Activated naive CD8-positive, alpha-beta T cell treated with anti-CD3 and anti-CD28 coated beads, Interleukin-2, amount 50 U/mL, for 24 hours (primary cell): ENCODE measurements around the gene SLK.

Source experiments
- ATAC-seq: fragments of 150-1000 bp; cut with Tn5 transposase; one replicate; pipeline ENCODE4 v1.10.0; 2021
- DNase-seq: peaks from one replicate; pipeline ENCODE4 v3.0.0; 2021
- H3K27ac Mint-ChIP-seq: one replicate; pipeline ENCODE4 v1.8.0; 2021; ENCODE audit warnings: mild to moderate bottlenecking, mixed read lengths
- H3K27me3 Mint-ChIP-seq: one replicate; pipeline ENCODE4 v1.8.0; 2021; ENCODE audit warnings: mixed read lengths
- H3K36me3 Mint-ChIP-seq: one replicate; pipeline ENCODE4 v1.8.0; 2021; ENCODE audit warnings: low read depth, mixed read lengths
- H3K4me1 Mint-ChIP-seq: one replicate; pipeline ENCODE4 v1.8.0; 2021; ENCODE audit warnings: mixed read lengths
- H3K4me3 Mint-ChIP-seq: one replicate; pipeline ENCODE4 v1.8.0; 2021; ENCODE audit warnings: mild to moderate bottlenecking, moderate library complexity, mixed read lengths
- H3K9me3 Mint-ChIP-seq: one replicate; pipeline ENCODE4 v1.8.0; 2021; ENCODE audit warnings: mixed read lengths

Gene SLK

GRCh38 chr10:103931603-103932002 is 35.3 kb upstream of the SLK start:
- no peaks in the 10 kb centered on the region for H3K9me3 Mint-ChIP-seq
- ATAC-seq (no peak), DNase-seq (no peak)
- H3K36me3 Mint-ChIP-seq, result no peaks in the 10 kb centered on the region
- H3K27me3 Mint-ChIP-seq, result no peaks in the 10 kb centered on the region
- H3K4me1 Mint-ChIP-seq, result no peaks in the 10 kb centered on the region
- no peak overlapping the region for H3K4me3 Mint-ChIP-seq
- H3K27ac Mint-ChIP-seq, result no peak overlapping the region

DNA sequence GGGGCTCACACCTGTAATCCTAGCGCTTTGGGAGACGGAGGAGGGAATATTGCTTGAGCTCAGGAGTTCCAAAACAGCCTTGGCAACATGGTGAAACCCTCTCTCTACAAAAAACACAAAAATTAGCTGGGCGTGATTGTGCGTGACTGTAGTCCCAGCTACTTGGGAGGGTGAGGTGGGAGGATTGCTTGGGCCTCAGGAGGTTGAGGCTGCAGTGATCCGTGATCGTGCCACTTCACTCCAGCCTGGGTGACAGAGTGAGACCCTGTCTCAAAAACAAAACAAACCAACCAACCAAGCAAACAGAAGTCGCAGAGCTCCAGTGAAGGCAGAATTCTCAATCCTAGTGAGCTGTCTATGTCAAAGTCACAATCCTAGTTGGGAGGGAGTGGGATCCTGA is 34.7 kb upstream of the SLK start:
- H3K27me3 Mint-ChIP-seq, result no peaks in the 10 kb centered on the region
- H3K4me1 Mint-ChIP-seq, result no peaks in the 10 kb centered on the region
- H3K9me3 Mint-ChIP-seq, result no peaks in the 10 kb centered on the region
- ATAC-seq (no peak), DNase-seq (no peak)
- H3K36me3 Mint-ChIP-seq, result no peaks in the 10 kb centered on the region
- no peak overlapping the region for H3K27ac Mint-ChIP-seq
- no peak overlapping the region for H3K4me3 Mint-ChIP-seq

GRCh38 chr10:103932971-103933370 is 34.0 kb upstream of the SLK start:
- H3K27me3 Mint-ChIP-seq, result no peaks in the 10 kb centered on the region
- DNase-seq (no peak), ATAC-seq (no peak)
- H3K36me3 Mint-ChIP-seq, result no peaks in the 10 kb centered on the region
- H3K9me3 Mint-ChIP-seq, result no peaks in the 10 kb centered on the region
- H3K27ac Mint-ChIP-seq, result no peak overlapping the region
- no peaks in the 10 kb centered on the region for H3K4me1 Mint-ChIP-seq
- no peak overlapping the region for H3K4me3 Mint-ChIP-seq

DNA sequence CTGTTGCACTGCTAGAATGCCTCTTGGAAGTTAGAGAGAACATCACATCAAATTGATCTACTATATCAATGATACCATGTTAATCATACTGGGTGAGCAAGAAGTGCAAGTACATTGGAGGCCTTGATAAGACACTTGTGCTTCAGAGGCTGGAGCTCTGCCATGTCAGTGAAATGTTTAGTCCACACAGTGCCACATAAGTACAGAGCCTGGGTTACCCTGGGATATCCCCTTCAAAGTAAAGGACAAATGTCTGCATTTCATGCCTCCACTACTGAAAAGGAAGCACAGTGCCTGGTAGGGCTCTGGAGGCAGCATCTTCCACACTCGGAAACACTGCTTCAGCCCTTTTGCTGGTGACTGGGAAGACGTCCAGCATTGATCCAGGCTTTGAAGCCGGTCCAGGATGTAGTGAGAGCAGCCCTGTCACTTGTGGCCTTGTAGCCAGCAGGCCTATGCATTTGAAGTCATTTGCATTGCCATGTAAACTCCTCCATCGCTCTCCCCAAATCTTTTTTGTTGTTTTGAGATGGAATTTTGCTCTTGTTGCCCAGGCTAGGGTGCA is 33.3 kb upstream of the SLK start:
- no peak overlapping the region for H3K4me3 Mint-ChIP-seq
- no peaks in the 10 kb centered on the region for H3K27me3 Mint-ChIP-seq
- no peak for DNase-seq
- no peak overlapping the region for H3K27ac Mint-ChIP-seq
- H3K4me1 Mint-ChIP-seq, result no peaks in the 10 kb centered on the region
- H3K9me3 Mint-ChIP-seq, result no peaks in the 10 kb centered on the region
- H3K36me3 Mint-ChIP-seq, result no peaks in the 10 kb centered on the region
- ATAC-seq, result no peak

- Mint-ChIP-seq H3K27me3 (no peaks in the 10 kb centered on the region), H3K4me1 (no peaks in the 10 kb centered on the region), H3K9me3 (no peaks in the 10 kb centered on the region), H3K4me3 (no peak overlapping the region), H3K27ac (no peak overlapping the region), H3K36me3 (no peaks in the 10 kb centered on the region)
- no peak for ATAC-seq
- DNase-seq, result no peak
Observed at GRCh38 chr10:103934308-103934707, 32.6 kb upstream of the SLK start.

GRCh38 chr10:103936022-103936421 is 30.9 kb upstream of the SLK start:
- no peaks in the 10 kb centered on the region for H3K4me1 Mint-ChIP-seq
- no peaks in the 10 kb centered on the region for H3K36me3 Mint-ChIP-seq
- DNase-seq (no peak), ATAC-seq (no peak)
- H3K4me3 Mint-ChIP-seq, result no peak overlapping the region
- H3K27ac Mint-ChIP-seq, result no peak overlapping the region
- no peaks in the 10 kb centered on the region for H3K9me3 Mint-ChIP-seq
- H3K27me3 Mint-ChIP-seq, result no peaks in the 10 kb centered on the region

DNA sequence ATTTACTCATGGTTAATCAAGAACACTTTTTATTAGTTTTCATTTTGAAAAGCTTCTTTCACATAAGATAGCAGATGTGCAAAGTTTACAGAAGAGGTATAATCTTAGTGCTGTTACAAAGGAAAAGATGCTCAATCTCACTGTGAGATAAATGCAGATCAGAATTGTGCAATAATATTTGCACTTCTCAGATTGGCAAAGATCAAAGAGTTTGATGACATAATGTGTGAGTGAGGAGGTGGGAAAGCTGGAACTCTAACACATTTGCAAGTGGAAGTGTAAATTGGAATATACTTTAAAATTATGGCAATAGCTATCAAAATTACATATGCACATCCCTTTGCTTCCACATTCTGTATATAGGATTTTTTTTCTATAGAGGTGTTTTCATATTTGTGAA is 27.4 kb upstream of the SLK start:
- Mint-ChIP-seq H3K4me3 (no peak overlapping the region), H3K36me3 (no peaks in the 10 kb centered on the region), H3K27ac (no peak overlapping the region), H3K4me1 (no peaks in the 10 kb centered on the region), H3K27me3 (peaks cover 2% of the 10 kb centered on the region), H3K9me3 (no peaks in the 10 kb centered on the region)
- DNase-seq (no peak), ATAC-seq (no peak)

GRCh38 chr10:103941801-103942200 is 25.1 kb upstream of the SLK start:
- DNase-seq (no peak), ATAC-seq (no peak)
- Mint-ChIP-seq H3K27me3 (peaks cover 2% of the 10 kb centered on the region), H3K27ac (no peak overlapping the region), H3K4me3 (no peak overlapping the region), H3K9me3 (no peaks in the 10 kb centered on the region), H3K4me1 (no peaks in the 10 kb centered on the region), H3K36me3 (no peaks in the 10 kb centered on the region)

- Mint-ChIP-seq H3K4me1 (peaks cover 6% of the 10 kb centered on the region), H3K27me3 (peaks cover 2% of the 10 kb centered on the region), H3K27ac (no peak overlapping the region), H3K36me3 (no peaks in the 10 kb centered on the region), H3K9me3 (no peaks in the 10 kb centered on the region), H3K4me3 (no peak overlapping the region)
- ATAC-seq (no peak), DNase-seq (no peak)
Observed at GRCh38 chr10:103942866-103943265, 24.1 kb upstream of the SLK start.

DNA sequence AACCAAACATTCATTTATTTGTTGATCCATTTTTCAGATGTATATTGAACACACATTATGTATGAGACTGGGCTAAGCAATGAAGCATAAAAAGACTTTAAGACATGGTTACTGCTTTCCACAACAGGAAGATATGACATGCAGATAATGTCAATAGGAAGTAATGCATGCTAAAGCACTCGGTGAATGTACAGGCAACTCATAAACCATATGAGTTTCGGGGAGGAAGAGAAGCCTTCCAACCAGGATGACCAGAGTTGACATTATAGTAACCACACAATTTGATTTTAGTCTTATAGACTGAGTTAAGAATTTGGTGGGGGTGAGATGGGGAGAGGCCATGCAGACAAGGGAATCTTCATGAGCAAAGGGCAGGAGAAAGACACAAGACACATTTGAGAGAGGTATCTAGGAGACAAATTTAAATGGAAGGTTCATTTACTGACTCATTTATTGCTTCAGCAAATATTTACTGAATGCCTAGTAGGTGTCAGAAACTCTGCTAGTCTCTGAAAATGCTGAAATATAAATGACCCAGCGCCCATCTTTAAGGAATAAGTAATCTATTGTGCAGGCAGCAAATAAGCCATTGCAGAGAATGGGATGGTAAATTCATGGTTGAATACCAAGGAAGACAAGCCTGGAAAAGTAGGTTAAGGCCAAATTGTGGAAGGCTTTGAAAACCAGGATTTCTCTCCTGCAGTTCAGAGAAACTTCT is 19.0 kb upstream of the SLK start:
- H3K36me3 Mint-ChIP-seq, result no peaks in the 10 kb centered on the region
- H3K4me1 Mint-ChIP-seq, result peaks cover 8% of the 10 kb centered on the region
- H3K27me3 Mint-ChIP-seq, result peaks cover 2% of the 10 kb centered on the region
- ATAC-seq (peak; percentile 72), DNase-seq (no peak)
- no peaks in the 10 kb centered on the region for H3K9me3 Mint-ChIP-seq
- no peak overlapping the region for H3K4me3 Mint-ChIP-seq
- H3K27ac Mint-ChIP-seq, result no peak overlapping the region

DNA sequence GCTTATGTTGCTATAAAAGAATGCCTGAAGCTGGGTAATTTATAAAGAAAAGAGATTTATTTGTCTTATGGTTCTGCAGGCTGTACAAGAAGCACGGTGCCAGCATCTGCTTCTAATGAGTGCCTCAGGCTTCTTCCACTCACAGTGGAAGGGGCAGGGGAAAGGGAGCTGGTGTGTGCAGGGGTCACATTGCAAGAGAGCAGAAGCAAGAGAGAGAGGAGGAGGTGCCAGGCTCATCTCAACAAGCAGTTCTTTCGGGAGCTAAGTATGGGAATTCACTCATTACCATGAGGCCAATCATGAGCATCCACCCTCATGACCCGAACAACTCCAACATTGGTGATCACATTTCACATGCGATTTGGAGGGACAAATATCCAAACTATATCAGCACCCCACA is 17.2 kb upstream of the SLK start:
- DNase-seq (no peak), ATAC-seq (no peak)
- H3K27ac Mint-ChIP-seq, result no peak overlapping the region
- no peaks in the 10 kb centered on the region for H3K27me3 Mint-ChIP-seq
- no peaks in the 10 kb centered on the region for H3K9me3 Mint-ChIP-seq
- no peaks in the 10 kb centered on the region for H3K36me3 Mint-ChIP-seq
- H3K4me1 Mint-ChIP-seq, result peaks cover 8% of the 10 kb centered on the region
- H3K4me3 Mint-ChIP-seq, result no peak overlapping the region

DNA sequence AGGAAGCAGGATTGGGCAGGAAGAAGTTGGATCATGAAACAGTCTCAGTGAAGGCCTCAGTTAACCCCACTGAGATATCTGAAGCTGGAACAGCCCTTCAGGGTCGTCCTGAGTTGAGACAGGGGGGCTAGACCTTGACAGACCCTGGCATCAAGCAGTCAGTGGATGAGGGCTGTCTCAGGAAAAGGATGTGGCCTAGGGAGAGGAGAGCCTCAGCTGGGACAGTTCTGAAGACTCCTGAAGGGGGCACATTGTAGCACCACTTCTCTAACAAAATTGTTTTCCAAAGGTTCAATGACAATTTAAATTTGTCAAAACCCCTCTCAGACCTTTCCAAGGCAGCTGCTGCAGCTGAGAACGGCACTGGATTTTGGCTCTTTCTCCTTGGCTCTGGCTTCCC is 15.8 kb upstream of the SLK start:
- ATAC-seq, result no peak
- Mint-ChIP-seq H3K36me3 (no peaks in the 10 kb centered on the region), H3K4me3 (no peak overlapping the region), H3K4me1 (peaks cover 8% of the 10 kb centered on the region), H3K9me3 (peaks cover 3% of the 10 kb centered on the region), H3K27me3 (no peaks in the 10 kb centered on the region), H3K27ac (no peak overlapping the region)
- no peak for DNase-seq

GRCh38 chr10:103951942-103952341 is 15.0 kb upstream of the SLK start:
- no peak overlapping the region for H3K27ac Mint-ChIP-seq
- ATAC-seq (no peak), DNase-seq (no peak)
- H3K36me3 Mint-ChIP-seq, result no peaks in the 10 kb centered on the region
- peaks cover 3% of the 10 kb centered on the region for H3K9me3 Mint-ChIP-seq
- H3K27me3 Mint-ChIP-seq, result no peaks in the 10 kb centered on the region
- no peak overlapping the region for H3K4me3 Mint-ChIP-seq
- peaks cover 8% of the 10 kb centered on the region for H3K4me1 Mint-ChIP-seq

- DNase-seq (no peak), ATAC-seq (no peak)
- H3K36me3 Mint-ChIP-seq, result no peaks in the 10 kb centered on the region
- peaks cover 3% of the 10 kb centered on the region for H3K9me3 Mint-ChIP-seq
- no peaks in the 10 kb centered on the region for H3K4me1 Mint-ChIP-seq
- no peak overlapping the region for H3K4me3 Mint-ChIP-seq
- H3K27ac Mint-ChIP-seq, result no peak overlapping the region
- no peaks in the 10 kb centered on the region for H3K27me3 Mint-ChIP-seq
Observed at GRCh38 chr10:103954543-103954942, 12.4 kb upstream of the SLK start.

- no peaks in the 10 kb centered on the region for H3K36me3 Mint-ChIP-seq
- no peaks in the 10 kb centered on the region for H3K4me1 Mint-ChIP-seq
- H3K27ac Mint-ChIP-seq, result no peak overlapping the region
- H3K9me3 Mint-ChIP-seq, result peaks cover 3% of the 10 kb centered on the region
- DNase-seq, result no peak
- H3K4me3 Mint-ChIP-seq, result no peak overlapping the region
- no peaks in the 10 kb centered on the region for H3K27me3 Mint-ChIP-seq
- no peak for ATAC-seq
Observed at GRCh38 chr10:103958996-103959395, 7.9 kb upstream of the SLK start.

GRCh38 chr10:103960103-103960502 is 6.8 kb upstream of the SLK start:
- Mint-ChIP-seq H3K27me3 (no peaks in the 10 kb centered on the region), H3K27ac (no peak overlapping the region)
- ATAC-seq, result no peak

More at GRCh38 chr10:103960103-103960502, 6.8 kb upstream of the SLK start:
- no peak for DNase-seq
- Mint-ChIP-seq H3K4me1 (no peaks in the 10 kb centered on the region), H3K36me3 (no peaks in the 10 kb centered on the region), H3K9me3 (peaks cover 3% of the 10 kb centered on the region), H3K4me3 (no peak overlapping the region)
